HG03442 (cell line): Measurements from ENCODE around the gene PPP1R16B.
A peak's percentile ranks its signal among the peaks of the same experiment; 100 is the strongest.
"Not testable (repeated sequence)": the region's sequence is repeated elsewhere in the genome, so short reads cannot be mapped to it uniquely, and the experiment has no call there.

ENCODE experiments used
- ATAC-seq: cut with Tn5 transposase; IDR thresholded peaks from one replicate; pipeline ENCODE4 v1.9.1; 2021; ENCODE audit warnings: mild to moderate bottlenecking, moderate library complexity; ENCODE audit not compliant: unreplicated experiment

The PPP1R16B gene

GRCh38 chr20:38843346-38843745 lies 37.8 kb downstream of the PPP1R16B start:
- no peak for ATAC-seq

GRCh38 chr20:38844963-38845362 lies 39.5 kb downstream of the PPP1R16B start:
- ATAC-seq, result no peak

DNA sequence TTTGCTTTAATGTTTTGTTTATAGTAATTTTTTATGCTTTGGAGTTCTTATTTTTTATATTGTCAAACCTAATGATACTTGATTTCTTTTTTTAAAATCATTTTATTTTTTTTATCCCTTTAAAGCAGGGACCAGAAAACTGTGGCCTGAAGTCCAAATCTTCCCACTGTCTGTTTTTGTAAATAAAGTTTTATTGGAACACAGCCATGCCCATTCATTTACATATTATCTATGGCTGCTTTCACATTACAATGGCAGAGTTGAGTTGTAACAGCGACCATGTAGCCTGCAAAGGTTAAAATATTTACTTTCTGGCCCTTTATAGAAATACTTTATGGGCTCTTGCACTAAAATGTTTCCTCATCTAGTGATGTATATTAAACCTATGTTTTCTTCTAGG lies 42.3 kb downstream of the PPP1R16B start:
- no peak for ATAC-seq

GRCh38 chr20:38853759-38854158 lies 48.3 kb downstream of the PPP1R16B start:
- no peak for ATAC-seq

DNA sequence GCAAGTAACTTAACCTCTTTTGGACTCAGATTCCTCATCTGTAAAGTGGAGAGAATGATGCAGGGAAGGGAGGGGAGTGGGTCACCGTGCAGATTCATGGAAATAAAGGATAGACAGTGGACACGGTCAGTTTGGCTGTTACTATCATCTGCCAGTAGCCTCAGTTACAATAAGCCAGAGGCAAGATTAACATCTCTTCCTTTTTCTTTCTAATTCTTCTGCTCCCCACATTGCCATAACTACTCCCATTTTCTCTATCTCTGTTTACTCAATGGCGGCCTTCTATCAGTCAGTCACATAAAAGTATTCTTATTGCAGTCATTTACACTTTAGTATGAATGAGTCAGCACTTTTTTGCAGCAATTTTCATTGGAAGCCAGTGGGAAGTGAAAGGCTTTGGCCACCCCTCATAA lies 49.2 kb downstream of the PPP1R16B start:
- ATAC-seq, result no peak

GRCh38 chr20:38855356-38855755 lies 49.9 kb downstream of the PPP1R16B start:
- ATAC-seq, result no peak

DNA sequence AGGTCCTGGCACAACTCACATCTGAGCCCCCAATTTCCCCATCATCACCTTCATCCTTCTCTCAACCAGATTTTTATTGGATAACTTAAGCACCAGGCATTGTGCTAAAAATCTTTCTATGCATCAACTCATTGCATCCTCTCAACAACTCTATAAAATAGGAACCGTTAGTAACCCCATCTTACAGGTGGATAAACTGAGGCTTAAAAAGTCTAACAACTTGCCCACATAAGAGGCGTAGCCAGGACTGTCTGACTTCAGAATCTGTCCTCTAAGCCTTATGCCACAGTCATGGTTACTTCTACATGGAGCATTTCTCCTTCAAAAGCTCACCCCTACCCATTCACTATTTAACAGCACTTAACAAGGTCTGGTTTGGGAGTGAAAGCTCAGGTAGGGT lies 51.1 kb downstream of the PPP1R16B start:
- no peak for ATAC-seq

- ATAC-seq, result no peak
These were observed 52.2 kb downstream of the PPP1R16B start for GRCh38 chr20:38857703-38858102.

- ATAC-seq, result peak; percentile 27
These were observed 53.7 kb downstream of the PPP1R16B start for GRCh38 chr20:38859070-38859690.

GRCh38 chr20:38859857-38860256 lies 54.4 kb downstream of the PPP1R16B start:
- not testable (repeated sequence) for ATAC-seq

DNA sequence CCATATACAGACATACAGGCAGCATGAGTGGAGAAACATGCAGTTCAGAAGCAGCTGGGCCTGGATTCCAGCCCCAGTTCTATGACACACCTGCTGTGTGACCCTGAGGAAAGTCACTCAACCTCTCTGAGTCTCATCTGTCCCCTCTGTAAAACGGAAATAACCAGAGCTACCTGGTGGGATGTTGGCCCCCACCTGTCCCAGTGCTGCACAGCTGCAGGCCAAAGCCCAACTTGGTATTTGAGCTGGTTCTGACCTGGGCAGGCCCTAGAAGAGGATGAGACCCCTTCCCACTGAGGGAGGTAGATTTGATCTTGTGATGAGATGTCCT lies 55.5 kb downstream of the PPP1R16B start:
- no peak for ATAC-seq

DNA sequence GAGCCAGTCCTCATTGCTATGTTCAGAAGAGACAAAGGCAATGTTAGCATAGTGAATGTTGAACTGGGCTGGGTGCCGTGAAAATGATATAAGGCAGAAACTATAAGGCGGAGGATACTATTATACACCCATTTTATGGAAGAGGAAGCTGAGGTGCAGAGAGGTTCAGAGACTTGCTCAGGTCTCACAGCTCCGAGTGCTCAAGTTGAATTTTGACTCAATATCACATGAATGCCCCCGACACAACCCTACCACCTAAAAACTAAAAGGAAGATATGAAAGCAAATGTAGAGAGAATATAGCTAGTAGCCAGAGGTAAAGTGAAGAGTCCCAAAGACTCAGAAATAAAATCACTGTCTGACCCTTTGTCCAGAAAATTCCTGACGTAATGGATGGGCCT lies 56.7 kb downstream of the PPP1R16B start:
- ATAC-seq, result no peak

DNA sequence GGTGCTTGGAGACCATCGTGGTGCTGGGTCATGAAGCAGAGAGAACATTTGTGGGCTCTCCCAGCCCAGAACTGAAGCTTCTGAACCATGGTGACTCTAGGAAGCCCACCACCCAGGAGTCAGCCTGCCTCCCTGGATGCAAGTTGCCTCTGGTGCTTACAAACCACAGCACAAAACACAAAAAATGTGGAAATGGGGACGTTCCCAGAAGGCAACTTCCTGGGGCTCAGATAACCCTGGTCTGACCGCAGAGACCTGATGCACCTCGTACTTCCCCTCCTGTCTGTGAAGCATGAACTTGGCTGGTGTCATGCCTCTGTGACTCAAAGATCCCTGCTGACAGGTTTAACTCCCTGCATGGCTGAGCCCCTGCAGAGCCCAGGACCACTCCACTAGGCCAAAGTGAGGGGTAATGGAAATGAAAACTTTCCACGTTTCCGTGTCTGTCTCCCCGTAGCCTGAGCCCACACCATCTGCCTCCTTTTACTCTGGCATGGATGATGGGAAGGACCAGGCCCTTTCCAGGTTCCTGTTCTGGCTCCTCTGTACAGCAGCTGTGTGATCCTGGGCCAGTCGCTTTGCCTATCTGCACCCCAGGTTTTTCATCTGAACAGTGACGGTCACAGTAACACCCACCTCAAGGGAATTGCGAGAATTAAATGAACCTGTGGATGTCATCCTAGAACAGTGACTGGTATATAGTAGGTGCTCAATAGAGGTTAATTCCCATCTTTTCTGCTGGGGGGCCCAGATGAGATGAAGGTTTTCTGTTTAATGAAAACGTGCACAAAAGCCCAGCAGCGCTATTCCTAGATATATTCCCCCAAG lies 57.7 kb downstream of the PPP1R16B start:
- peak; percentile 67 for ATAC-seq

GRCh38 chr20:38864662-38865061 lies 59.2 kb downstream of the PPP1R16B start:
- ATAC-seq, result no peak

DNA sequence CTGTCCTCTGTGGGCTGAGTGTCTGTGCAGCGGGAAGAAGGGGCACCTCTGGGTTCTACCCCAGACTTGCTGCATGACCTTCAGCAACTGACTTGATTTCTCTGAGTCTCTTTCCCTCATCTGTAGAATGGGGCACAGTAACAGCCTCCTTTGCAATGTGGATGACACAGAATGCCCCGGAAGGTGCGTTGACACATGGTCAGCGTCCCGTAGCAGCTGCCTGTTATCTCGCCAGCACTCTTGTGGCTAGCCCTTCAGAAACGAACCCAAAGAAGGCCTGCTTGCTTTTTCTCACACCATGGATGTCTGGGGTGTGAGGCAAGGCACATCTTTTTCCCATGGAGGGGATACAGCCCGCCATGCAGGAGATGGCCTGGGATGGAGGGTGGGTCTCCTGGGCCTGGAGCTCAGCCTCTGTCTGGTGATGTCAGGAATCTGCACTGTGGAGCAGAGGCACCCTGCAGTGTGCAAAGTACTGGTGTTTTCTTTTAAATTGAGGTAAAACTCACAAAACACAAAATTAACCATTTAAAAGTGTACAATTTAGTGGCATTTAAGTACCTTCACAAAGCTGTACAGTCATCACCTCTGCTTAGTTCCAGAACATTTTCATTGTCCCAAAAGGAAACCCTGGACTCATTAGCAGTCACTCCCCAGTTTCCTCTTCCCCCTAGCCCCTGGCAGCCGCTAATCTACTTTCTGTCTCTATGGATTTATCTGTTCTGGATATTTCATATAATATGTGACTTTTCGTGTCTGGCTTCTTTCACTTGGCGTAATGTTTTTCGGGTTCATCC lies 61.0 kb downstream of the PPP1R16B start:
- no peak for ATAC-seq

- ATAC-seq, result no peak
These were observed 61.5 kb downstream of the PPP1R16B start for GRCh38 chr20:38867062-38867359.

- ATAC-seq, result no peak
These were observed 65.4 kb downstream of the PPP1R16B start for GRCh38 chr20:38870733-38871559.

GRCh38 chr20:38871560-38871953 lies 66.1 kb downstream of the PPP1R16B start:
- no peak for ATAC-seq

- ATAC-seq, result no peak
These were observed 66.5 kb downstream of the PPP1R16B start for GRCh38 chr20:38872036-38872435.

GRCh38 chr20:38872491-38873049 lies 67.1 kb downstream of the PPP1R16B start:
- peak; percentile 1 for ATAC-seq
